ENCODE measurements around the gene SPI1. TPM values are rescaled to one million over a fixed set of nuclear protein-coding genes. Genes with fewer than 3 reads are reported as not detected.

Gene SPI1
- total and polyA plus RNA-seq, 2 donors (not counting 3 experiments of a cell fraction or from before 2014, with no cell fraction given) = not detected

GRCh38 chr11:47352556-47352955 lies 25.8 kb downstream of the SPI1 start, which contains the start of gene MYBPC3:
Gene MYBPC3, minus strand, starts transcription at chr11:47352702. Its CDS starts 55 bp downstream, at chr11:47352647.
- intact Hi-C loops (cut with micrococcal nuclease) = no loop called here
- POLR2A ChIA-PET = no interaction called here
- dilution Hi-C loops (cut with MboI; ENCODE audit: extremely low pct_ligation_motif_present, low sequenced_read_pairs) = no loop called here

More at GRCh38 chr11:47352556-47352955, 25.8 kb downstream of the SPI1 start, which contains the start of gene MYBPC3:
- Histone ChIP-seq H4K20me1 (replicated peaks; ENCODE audit: control insufficient read depth, extremely low read depth, insufficient read depth, low read length) (no peaks in the 10 kb centered on the region), H3K9ac (replicated peaks; ENCODE audit: extremely low read depth, insufficient read depth, low read length) (no peak within 1 kb of the TSS), H3K27ac (ENCODE audit: insufficient read depth, low read depth, low read length) (no peak within 1 kb of the TSS), H3K79me2 (ENCODE audit: control insufficient read depth, insufficient read depth, low read length) (no peaks in the 10 kb centered on the region), H3K4me3 (replicated peaks in 1 of 3; ENCODE audit: insufficient read depth in 1 of 3, low read depth in 1 of 3, low read length in 3 of 3) (no peak within 1 kb of the TSS), H3K27me3 (ENCODE audit: control insufficient read depth in 2 of 2, insufficient read depth in 2 of 2, low read length in 2 of 2) (no peaks in the 10 kb centered on the region), H3K9me3 (replicated peaks; ENCODE audit: control insufficient read depth, insufficient read depth, low read length) (no peaks in the 10 kb centered on the region), H3K9me1 (replicated peaks; ENCODE audit: control insufficient read depth, extremely low read depth, insufficient read depth, low read length) (no peaks in the 10 kb centered on the region), H3K36me3 (ENCODE audit: control insufficient read depth in 2 of 2, extremely low read depth in 1 of 2, insufficient read depth in 2 of 2, low read length in 2 of 2) (no peaks in the 10 kb centered on the region), H3K4me1 (ENCODE audit: control insufficient read depth, extremely low read depth, insufficient read depth, low read length) (no peaks in the 10 kb centered on the region), H3K4me2 (ENCODE audit: insufficient read depth, low read length) (no peak within 1 kb of the TSS), H2AFZ (ENCODE audit: low read depth, low read length) (no peak within 1 kb of the TSS)
- no TSS peak for BruUV-seq (replicated peaks)
- DNase-seq (ENCODE audit: low read depth, low spot score) (no peak), FAIRE-seq (no peak)
- no peak for TF ChIP-seq MYC (IDR thresholded peaks at IDR 0.05; ENCODE audit: low read depth, low read length)
- no peak for TF ChIP-seq GATA2 (IDR thresholded peaks at IDR 0.05; ENCODE audit: insufficient read depth, insufficient read length, low read depth, low read length)
- no peak for TF ChIP-seq EZH2 (IDR thresholded peaks at IDR 0.05; ENCODE audit: borderline replicate concordance, low read depth, low read length, severe bottlenecking)
- TF ChIP-seq POLR2A (IDR thresholded peaks at IDR 0.05; ENCODE audit: low read depth, low read length) = no peak
- TF ChIP-seq POLR2AphosphoS5 (IDR thresholded peaks at IDR 0.05; ENCODE audit: insufficient read depth, low read depth, low read length) = no peak
- TF ChIP-seq, protein P1, sequence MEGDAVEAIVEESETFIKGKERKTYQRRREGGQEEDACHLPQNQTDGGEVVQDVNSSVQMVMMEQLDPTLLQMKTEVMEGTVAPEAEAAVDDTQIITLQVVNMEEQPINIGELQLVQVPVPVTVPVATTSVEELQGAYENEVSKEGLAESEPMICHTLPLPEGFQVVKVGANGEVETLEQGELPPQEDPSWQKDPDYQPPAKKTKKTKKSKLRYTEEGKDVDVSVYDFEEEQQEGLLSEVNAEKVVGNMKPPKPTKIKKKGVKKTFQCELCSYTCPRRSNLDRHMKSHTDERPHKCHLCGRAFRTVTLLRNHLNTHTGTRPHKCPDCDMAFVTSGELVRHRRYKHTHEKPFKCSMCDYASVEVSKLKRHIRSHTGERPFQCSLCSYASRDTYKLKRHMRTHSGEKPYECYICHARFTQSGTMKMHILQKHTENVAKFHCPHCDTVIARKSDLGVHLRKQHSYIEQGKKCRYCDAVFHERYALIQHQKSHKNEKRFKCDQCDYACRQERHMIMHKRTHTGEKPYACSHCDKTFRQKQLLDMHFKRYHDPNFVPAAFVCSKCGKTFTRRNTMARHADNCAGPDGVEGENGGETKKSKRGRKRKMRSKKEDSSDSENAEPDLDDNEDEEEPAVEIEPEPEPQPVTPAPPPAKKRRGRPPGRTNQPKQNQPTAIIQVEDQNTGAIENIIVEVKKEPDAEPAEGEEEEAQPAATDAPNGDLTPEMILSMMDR (IDR thresholded peaks at IDR 0.05; ENCODE audit: extremely low read depth in 1 of 2, insufficient read depth in 1 of 2, low read depth in 1 of 2, low read length in 2 of 2) = no peak
- TF ChIP-seq JUN (IDR thresholded peaks at IDR 0.05; ENCODE audit: borderline replicate concordance, insufficient read depth, insufficient read length, low read depth) = no peak
- no peak for TF ChIP-seq MAX (IDR thresholded peaks at IDR 0.05; ENCODE audit: insufficient read depth, insufficient read length)
- no peak for TF ChIP-seq FOS (IDR thresholded peaks at IDR 0.05; ENCODE audit: borderline replicate concordance, insufficient read depth, low read length)
- CTCF ChIA-PET = interaction anchor here (1.6 to 4.0 kb wide), 2 partner anchors 32 to 174 kb away, joined by 4 to 46 read pairs; partner anchors contain the start of gene ARFGAP2
